ENCODE data around the gene EEF2K.

The EEF2K gene

GRCh38 chr16:22308824-22309520, 102.9 kb downstream of the EEF2K start:
- FAIRE-seq (no peak), DNase-seq (ENCODE audit: extremely low spot score, insufficient read length, low read depth) (no peak)

DNA sequence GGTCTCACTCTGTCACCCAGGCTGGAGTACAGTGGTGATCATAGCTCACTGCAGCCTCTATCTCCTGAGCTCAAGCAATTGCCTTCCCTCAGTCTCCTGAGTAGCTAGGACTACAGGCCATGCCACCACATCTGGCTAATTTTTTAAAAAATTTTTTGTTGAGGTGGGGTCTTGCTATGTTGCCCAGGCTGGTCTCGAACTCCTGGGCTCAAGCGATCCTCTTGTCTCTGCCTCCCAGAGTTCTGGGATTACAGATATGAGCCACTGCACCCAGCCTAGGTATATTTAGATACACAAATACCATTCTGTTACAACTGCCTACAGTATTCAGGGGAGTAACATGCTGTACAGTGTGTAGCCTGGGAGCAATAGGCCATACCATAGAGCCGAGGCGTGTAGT, 105.4 kb downstream of the EEF2K start:
- DNase-seq (ENCODE audit: extremely low spot score, insufficient read length, low read depth) (no peak), FAIRE-seq (no peak)

- FAIRE-seq: no peak
- DNase-seq (ENCODE audit: extremely low spot score, insufficient read length, low read depth): no peak
Measured at GRCh38 chr16:22312897-22313781, 107.1 kb downstream of the EEF2K start.

DNA sequence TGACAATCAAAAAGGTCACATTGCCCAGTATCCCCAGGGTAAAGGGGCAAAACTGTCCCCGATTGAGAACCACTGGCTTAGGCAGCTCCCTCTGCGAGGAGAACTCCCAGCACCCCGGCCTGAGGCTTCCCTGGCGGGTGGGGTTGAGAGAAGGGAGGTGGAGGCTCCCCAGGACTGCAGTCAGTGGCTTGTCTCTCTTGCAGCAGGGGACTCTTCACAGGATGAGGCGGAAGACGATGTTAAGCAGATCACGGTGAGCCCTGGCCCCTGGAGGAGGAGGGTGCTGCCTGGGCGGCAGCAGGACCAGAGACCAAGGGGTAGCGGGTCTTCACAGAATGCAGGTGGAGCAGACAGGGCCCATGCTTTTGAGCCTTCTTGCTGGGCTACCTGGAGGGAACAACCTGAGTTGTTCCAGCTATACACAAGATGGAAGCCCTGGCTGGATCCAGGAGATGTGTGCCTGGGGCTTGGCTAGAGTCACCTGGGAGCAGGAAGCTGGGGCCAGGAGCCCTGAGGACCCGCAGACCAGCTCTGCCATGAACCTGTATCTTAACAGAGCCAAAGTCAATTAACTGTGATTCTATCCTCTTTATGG, 107.9 kb downstream of the EEF2K start:
- DNase-seq (ENCODE audit: extremely low spot score, insufficient read length, low read depth) (no peak), FAIRE-seq (no peak)

- DNase-seq (ENCODE audit: extremely low spot score, insufficient read length, low read depth): no peak
- no peak for FAIRE-seq
Measured at GRCh38 chr16:22314661-22315626, 108.9 kb downstream of the EEF2K start.

GRCh38 chr16:22315979-22316378, 109.9 kb downstream of the EEF2K start:
- FAIRE-seq: no peak
- no peak for DNase-seq (ENCODE audit: extremely low spot score, insufficient read length, low read depth)

GRCh38 chr16:22316411-22316811, 110.3 kb downstream of the EEF2K start:
- no peak for DNase-seq (ENCODE audit: extremely low spot score, insufficient read length, low read depth)
- FAIRE-seq: no peak

- FAIRE-seq (no peak), DNase-seq (ENCODE audit: extremely low spot score, insufficient read length, low read depth) (no peak)
Measured at GRCh38 chr16:22317001-22317530, 111.0 kb downstream of the EEF2K start.

DNA sequence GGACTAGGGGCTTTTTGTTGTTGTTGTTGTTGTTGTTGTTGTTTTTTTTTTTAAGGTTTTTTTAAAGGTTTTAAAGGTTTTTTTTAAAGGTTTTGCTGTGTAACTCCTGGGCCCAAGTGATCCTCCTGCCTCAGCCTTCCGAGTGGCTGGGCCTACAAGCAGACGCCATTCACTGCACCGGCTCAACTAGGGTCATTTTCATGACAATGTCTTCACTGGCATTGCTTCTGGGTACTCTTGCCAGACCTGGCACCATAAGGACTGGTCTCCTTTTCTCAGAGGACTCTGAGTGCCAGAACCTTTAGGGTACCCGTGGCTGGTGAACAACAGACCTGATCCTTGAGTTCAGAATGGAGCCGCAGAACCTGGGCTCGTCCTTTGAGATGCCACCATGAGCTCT, 111.5 kb downstream of the EEF2K start:
- no peak for FAIRE-seq
- DNase-seq (ENCODE audit: extremely low spot score, insufficient read length, low read depth): no peak

GRCh38 chr16:22318690-22319358, 112.7 kb downstream of the EEF2K start:
- no peak for FAIRE-seq
- DNase-seq (ENCODE audit: extremely low spot score, insufficient read length, low read depth): no peak

GRCh38 chr16:22320572-22321339, 114.7 kb downstream of the EEF2K start:
- no peak for FAIRE-seq
- DNase-seq (ENCODE audit: extremely low spot score, insufficient read length, low read depth): no peak

DNA sequence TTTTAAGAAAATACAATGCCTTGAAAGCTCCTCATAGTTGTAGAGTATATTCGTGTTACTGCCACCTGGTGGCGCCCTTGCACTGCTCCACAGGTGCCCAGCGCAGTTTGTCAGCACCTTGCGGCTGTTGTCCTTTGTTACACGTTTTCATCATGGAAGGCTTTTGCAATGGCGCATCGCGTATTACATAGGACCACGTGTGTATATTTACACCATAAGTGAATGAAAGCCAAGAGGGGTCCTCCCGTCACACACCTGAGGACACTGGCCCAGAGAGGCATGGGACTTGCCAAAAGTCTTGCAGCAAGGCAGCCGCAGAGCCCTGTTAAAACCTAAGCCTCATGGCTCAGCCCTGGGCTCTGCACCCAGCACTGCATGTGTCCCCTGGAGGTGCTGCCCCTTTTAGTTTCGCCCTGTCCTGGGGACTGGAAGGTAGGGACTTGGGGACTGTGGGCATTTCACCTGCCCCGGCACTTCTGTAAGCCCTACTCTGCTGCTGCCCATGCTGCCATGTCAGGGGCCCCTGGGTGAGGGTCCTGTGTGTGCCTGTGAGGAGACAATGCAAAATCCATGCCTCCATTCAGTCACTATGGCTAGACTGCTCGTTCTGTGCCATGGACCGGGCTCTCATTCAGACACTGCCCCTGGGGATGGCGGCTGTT, 115.4 kb downstream of the EEF2K start:
- DNase-seq (ENCODE audit: extremely low spot score, insufficient read length, low read depth) (peak; percentile 40), FAIRE-seq (peak; percentile 84)

GRCh38 chr16:22322021-22322471, 116.0 kb downstream of the EEF2K start:
- DNase-seq (ENCODE audit: extremely low spot score, insufficient read length, low read depth) (no peak), FAIRE-seq (no peak)

GRCh38 chr16:22322741-22323140, 116.7 kb downstream of the EEF2K start:
- DNase-seq (ENCODE audit: extremely low spot score, insufficient read length, low read depth) (no peak), FAIRE-seq (no peak)

DNA sequence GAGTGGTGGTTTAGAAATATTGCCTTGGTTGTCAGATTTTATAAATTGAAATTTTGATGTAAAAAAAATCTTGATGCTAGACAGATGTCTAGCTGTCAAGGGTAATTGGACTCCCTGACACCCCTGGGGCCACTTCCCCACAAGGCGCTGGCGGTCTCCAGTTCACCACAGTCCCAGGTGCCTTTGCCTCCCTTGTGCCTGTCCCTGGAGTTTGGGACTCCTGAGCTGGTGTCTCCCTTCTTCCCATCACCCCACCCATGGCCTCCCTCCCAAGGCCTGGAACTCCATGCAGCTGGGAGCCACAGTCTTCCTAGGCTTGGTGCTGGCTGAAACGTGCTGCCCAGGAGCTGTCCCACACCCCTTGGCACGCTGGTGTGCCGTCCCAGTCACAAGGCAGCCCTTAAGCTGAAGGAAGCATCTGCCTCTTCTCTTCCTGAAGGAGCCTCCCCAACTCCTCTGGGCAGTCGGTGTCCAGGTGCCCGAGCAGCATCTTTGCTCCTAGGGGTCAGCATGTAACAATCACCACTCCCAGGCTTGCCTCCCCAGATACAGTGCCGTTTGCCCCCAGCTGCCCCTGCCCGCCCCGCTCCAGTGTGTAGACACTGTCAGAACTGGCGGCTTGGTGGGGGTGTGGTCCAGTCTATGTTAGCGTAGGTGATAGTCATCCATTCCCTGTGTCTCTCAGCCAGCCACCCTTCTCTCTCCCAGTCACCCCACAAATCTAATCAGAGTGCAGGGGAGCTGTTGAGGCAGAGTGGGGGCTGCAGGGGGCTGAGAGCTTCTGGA, 117.3 kb downstream of the EEF2K start:
- FAIRE-seq (no peak), DNase-seq (ENCODE audit: extremely low spot score, insufficient read length, low read depth) (no peak)

DNA sequence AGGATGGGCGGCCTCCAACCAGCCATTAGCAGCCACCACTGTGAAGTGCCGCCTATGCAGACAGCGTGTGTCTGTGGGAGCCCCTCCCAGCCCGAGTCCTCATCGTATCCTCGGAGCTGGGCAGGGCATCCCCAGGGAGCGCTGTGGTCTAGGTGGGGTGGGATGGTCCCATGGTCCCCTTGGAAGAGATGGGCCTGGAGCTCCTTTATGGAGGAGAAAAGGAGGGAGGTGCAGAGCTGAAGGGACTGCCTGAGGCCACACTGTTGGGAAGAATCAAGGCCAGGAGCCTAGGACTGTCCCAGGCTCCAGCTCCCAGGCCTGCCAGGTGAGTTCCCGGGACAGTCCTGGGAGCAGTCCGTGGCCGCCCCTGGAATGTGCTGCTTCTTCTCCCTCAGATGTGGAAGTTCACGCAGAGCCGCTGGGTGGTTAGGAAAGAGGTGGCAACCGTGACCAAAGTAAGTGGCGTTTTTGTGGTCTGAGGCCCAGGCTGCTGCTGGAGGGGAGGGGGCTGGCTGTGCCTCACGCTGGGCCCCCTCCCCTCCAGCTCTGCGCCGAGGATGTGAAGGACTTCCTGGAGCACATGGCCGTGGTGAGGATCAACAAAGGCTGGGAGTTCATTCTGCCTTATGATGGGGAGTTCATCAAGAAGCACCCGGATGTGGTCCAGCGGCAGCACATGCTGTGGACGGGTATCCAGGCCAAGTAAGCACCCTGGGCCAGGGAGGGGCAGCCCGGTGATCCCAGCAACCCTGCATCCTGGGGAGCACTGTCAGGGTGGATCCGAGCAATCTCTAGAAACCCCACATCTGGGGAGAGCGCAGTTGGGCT, 118.1 kb downstream of the EEF2K start:
- DNase-seq (ENCODE audit: extremely low spot score, insufficient read length, low read depth) (no peak), FAIRE-seq (no peak)

All from GM18507 (cell line).